Dendritic cell treated with granulocyte-macrophage colony-stimulating factor and Interleukin-4, amounts not matched to agents 40 ng/mL and 50 ng/mL, for 4 days (primary cell): Measurements from ENCODE around the gene ZNRF3.
"Not testable (repeated sequence)": the region's sequence is repeated elsewhere in the genome, so short reads cannot be mapped to it uniquely, and the experiment has no call there.

Source experiments
- H3K27ac Mint-ChIP-seq: one replicate; pipeline ENCODE4 v1.8.0; 2022; ENCODE audit warnings: mild to moderate bottlenecking, mixed read lengths
- H3K27me3 Mint-ChIP-seq: one replicate; pipeline ENCODE4 v1.8.0; 2022; ENCODE audit warnings: mild to moderate bottlenecking, mixed read lengths
- H3K36me3 Mint-ChIP-seq: one replicate; pipeline ENCODE4 v1.8.0; 2022; ENCODE audit warnings: low read depth, mixed read lengths
- H3K4me1 Mint-ChIP-seq: one replicate; pipeline ENCODE4 v1.8.0; 2022; ENCODE audit warnings: low read depth, mixed read lengths
- H3K4me3 Mint-ChIP-seq: one replicate; pipeline ENCODE4 v1.8.0; 2022; ENCODE audit warnings: mild to moderate bottlenecking, moderate library complexity, mixed read lengths
- H3K9me3 Mint-ChIP-seq: one replicate; pipeline ENCODE4 v1.8.0; 2022; ENCODE audit warnings: mixed read lengths
- intact Hi-C: fragments of 100-400 bp; cut with micrococcal nuclease; formaldehyde crosslinking; loops from one replicate; pipeline ENCODE4 v1.15.0; 2022

ZNRF3 gene

DNA sequence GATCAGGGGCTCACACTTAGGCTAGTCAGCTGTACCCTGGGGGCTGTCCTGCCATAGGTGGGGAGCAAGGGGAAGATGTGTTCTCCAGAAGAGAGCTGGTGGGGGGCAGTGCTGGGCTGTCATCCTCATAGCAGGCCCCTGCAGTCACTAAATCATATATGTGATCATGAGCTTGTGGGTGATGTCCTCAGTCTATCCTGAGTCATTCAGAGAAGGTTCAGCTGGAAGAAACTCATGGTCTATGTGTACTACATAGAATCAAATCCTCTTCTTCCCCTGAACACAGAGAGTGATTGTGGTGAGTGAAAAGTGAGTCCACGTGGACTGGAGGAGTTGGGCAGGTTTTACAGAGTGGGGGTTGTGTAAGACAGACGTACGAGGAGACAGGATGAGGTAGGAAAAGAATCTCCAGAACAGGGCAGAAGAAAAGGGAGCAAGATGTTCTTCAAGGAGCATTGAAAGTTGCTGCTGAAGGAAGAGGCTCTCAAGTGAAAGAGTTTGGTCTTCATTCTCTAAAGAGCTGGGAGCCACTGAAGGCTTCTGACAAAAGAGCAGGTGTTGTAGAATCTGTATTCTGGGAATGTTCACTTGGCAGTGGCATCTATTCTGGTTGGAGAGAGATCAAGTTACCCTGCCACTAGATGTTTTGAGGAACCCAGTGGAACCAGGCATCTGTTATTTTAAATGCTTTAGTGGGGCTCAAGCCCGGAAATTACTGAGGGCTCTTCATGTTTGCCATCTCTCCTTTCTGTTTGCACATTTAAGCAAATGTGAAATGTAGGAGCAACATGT is 109.4 kb downstream of the ZNRF3 start:
- no peaks in the 10 kb centered on the region for H3K27me3 Mint-ChIP-seq
- H3K4me3 Mint-ChIP-seq: no peak overlapping the region
- H3K27ac Mint-ChIP-seq: no peak overlapping the region
- intact Hi-C loops: no loop called here
- H3K4me1 Mint-ChIP-seq: no peaks in the 10 kb centered on the region
- no peaks in the 10 kb centered on the region for H3K9me3 Mint-ChIP-seq
- H3K36me3 Mint-ChIP-seq: no peaks in the 10 kb centered on the region

DNA sequence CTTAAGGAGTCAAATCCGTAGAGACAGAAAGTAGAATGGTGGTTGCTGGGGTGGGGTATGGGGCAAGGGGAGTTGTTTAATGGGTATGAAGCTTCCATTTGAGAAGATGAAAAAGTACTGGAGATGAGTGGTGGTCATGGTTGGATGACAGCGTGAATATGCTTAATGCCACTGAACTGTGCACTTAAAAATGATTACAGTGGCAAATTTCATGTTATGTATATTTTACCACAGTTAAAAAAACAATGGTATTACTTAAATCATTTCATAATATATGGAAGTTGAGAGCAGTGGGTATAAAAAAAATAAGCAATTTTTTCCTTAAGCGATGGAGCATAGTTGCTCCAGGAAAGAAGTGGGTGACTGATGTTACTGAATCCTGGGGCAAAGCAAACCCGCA is 111.2 kb downstream of the ZNRF3 start:
- no peaks in the 10 kb centered on the region for H3K4me1 Mint-ChIP-seq
- no peaks in the 10 kb centered on the region for H3K36me3 Mint-ChIP-seq
- H3K27me3 Mint-ChIP-seq: no peaks in the 10 kb centered on the region
- H3K27ac Mint-ChIP-seq: no peak overlapping the region
- intact Hi-C loops: no loop called here
- H3K4me3 Mint-ChIP-seq: no peak overlapping the region
- no peaks in the 10 kb centered on the region for H3K9me3 Mint-ChIP-seq

DNA sequence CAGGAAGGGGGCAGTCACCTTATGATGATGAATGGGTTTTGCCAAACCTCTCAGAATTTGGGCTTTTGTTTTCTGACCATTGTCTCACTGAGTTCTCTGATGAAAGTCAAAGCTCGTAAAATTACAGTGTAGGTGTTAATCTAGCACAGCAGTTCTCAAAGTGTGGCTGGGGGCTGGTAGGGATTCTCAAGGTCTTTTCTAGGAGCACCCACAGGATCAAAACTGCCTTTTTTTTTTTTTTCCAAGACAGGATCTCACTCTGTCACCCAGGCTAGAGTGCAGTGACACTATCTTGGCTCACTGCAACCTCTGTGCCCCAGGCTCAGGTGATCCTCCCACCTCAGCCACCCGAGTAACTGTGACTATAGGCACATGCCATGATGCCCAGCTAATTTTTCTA is 112.2 kb downstream of the ZNRF3 start:
- no peak overlapping the region for H3K27ac Mint-ChIP-seq
- H3K4me3 Mint-ChIP-seq: no peak overlapping the region
- no peaks in the 10 kb centered on the region for H3K27me3 Mint-ChIP-seq
- no peaks in the 10 kb centered on the region for H3K4me1 Mint-ChIP-seq
- no peaks in the 10 kb centered on the region for H3K9me3 Mint-ChIP-seq
- H3K36me3 Mint-ChIP-seq: no peaks in the 10 kb centered on the region
- intact Hi-C loops: no loop called here

DNA sequence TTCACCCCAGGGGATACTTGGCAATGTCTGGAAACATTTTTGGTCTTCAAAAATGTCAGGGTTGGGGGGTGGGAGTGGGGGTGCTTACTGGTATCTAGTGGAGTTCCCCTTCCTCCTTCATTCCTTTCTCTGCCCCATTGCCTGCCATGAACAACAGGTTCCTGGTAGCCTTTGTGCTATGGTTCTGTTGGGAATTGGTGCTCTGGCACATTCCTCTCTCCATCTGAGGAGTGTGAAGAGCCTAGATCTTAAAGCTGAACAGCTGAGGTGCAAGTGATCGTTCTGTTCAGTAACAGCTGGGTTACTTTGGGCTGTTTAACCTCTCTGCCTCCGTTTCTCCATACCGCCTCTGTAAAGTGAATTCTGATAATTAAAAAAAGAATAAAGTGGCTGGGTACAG is 114.0 kb downstream of the ZNRF3 start:
- Mint-ChIP-seq H3K27me3 (no peaks in the 10 kb centered on the region), H3K4me1 (no peaks in the 10 kb centered on the region), H3K27ac (no peak overlapping the region), H3K9me3 (no peaks in the 10 kb centered on the region), H3K4me3 (no peak overlapping the region), H3K36me3 (no peaks in the 10 kb centered on the region)
- intact Hi-C loops: no loop called here

DNA sequence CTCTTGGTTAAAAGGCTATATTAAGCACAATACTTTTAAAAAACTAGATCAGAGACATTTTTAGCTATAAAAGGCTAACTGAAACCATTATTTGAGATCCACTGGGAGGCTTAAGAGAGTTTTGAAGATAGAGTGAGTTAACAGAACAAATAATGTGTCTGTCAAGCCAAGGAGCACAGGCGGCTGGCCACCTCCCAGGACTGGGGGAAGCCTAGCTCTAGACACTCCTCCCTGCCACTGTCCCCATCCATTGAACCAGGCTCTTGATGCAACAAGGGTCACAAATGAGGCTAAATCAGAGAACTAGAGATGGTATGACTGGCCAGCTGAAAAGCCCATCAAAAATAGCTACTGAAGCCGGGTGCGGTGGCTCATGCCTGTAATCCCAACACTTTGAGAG is 115.3 kb downstream of the ZNRF3 start:
- no peak overlapping the region for H3K27ac Mint-ChIP-seq
- H3K9me3 Mint-ChIP-seq: no peaks in the 10 kb centered on the region
- H3K27me3 Mint-ChIP-seq: peaks cover 2% of the 10 kb centered on the region
- H3K4me3 Mint-ChIP-seq: no peak overlapping the region
- intact Hi-C loops: no loop called here
- no peaks in the 10 kb centered on the region for H3K4me1 Mint-ChIP-seq
- no peaks in the 10 kb centered on the region for H3K36me3 Mint-ChIP-seq

DNA sequence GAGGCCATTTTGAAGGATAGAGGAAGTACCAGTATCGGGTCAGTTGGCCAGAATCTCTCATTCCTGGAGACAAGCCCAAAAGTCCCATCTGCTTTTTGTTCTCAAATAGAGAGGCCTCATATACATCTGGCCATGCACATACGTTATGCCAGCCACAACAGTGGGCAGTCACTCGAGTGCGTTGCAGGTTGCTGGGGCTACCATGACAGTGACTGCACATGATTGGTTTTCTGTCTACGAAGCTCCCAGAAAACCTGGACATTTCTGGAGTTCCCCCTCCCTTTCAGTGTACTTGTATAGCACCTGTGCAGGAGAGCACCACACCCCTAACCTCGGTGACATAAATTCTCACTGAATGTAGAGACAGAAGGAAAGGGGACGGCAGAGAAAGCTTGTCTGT is 116.1 kb downstream of the ZNRF3 start:
- Mint-ChIP-seq H3K36me3 (no peaks in the 10 kb centered on the region), H3K9me3 (no peaks in the 10 kb centered on the region), H3K4me1 (no peaks in the 10 kb centered on the region), H3K27ac (no peak overlapping the region), H3K27me3 (peaks cover 10% of the 10 kb centered on the region), H3K4me3 (no peak overlapping the region)
- intact Hi-C loops: no loop called here

DNA sequence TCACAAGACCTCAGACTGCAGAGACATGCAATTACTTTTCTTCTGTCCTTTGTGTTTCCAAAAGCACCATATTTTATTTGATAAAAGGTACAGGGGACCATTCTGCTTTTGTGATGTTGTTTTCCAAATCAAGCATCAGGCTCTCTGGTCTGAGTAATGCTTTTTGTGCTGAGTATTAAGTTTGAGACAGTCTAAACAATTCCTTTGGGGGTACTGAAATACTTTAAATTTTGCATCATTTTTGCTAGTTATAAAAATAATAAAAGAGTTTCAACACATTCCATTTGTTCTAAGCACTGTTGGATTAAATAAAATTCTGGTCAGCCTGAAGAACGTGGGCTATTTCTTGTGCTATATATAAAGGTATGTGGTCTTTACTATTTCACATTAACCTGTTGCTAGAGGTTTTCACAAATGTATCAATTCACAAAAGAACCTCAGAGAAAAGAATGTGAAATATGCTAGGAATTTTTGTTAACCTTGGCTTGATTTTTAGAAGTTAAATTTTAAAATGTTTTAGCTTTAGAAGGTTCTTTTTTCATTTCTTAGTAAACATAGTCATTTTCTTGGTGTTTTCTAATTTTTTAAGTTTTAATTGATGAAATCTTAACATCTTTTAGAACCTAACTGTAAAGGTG is 116.7 kb downstream of the ZNRF3 start:
- intact Hi-C loops: no loop called here
- peaks cover 14% of the 10 kb centered on the region for H3K27me3 Mint-ChIP-seq
- no peaks in the 10 kb centered on the region for H3K9me3 Mint-ChIP-seq
- no peaks in the 10 kb centered on the region for H3K4me1 Mint-ChIP-seq
- H3K4me3 Mint-ChIP-seq: no peak overlapping the region
- no peaks in the 10 kb centered on the region for H3K36me3 Mint-ChIP-seq
- H3K27ac Mint-ChIP-seq: no peak overlapping the region

DNA sequence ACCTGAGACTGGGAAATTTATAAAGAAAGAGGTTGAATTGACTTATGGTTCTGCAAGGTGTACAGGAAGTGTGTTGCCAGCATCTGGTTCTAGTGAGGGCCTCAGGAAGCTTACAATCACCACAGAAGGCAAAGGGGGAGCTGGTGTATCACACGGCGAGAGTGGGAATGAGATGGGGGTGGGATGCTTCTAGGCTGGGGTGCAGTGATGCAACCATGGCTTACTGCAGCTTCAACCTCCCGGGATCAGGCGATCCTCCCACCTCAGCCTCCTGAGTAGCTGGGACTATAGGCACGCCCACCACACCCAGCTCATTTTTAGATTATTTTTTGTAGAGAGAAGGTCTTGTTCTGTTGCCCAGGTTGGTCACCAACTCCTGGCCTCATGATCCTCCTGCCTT is 117.3 kb downstream of the ZNRF3 start:
- no peak overlapping the region for H3K4me3 Mint-ChIP-seq
- intact Hi-C loops: no loop called here
- H3K27ac Mint-ChIP-seq: no peak overlapping the region
- H3K36me3 Mint-ChIP-seq: no peaks in the 10 kb centered on the region
- peaks cover 20% of the 10 kb centered on the region for H3K27me3 Mint-ChIP-seq
- no peaks in the 10 kb centered on the region for H3K4me1 Mint-ChIP-seq
- H3K9me3 Mint-ChIP-seq: no peaks in the 10 kb centered on the region

DNA sequence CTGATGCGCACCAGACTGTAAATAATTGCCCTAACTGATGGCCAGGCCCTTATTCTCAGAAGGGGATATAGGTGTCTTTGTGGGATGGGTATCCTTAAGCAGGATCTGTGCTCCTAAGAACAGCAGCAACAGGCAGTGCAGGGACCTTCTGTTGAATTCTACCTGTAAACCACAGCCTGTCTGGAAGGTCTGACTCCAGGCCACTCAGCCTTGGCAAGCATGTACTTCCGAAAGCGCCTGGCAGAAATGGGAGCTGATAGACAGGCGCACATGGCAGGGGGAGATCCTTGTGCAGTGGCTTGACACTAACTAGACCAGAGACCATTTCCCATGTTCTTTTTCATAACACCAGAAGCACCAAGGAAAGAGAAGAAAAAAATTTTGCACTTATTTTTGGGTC is 119.2 kb downstream of the ZNRF3 start:
- intact Hi-C loops: no loop called here
- H3K4me1 Mint-ChIP-seq: no peaks in the 10 kb centered on the region
- no peaks in the 10 kb centered on the region for H3K9me3 Mint-ChIP-seq
- H3K27ac Mint-ChIP-seq: no peak overlapping the region
- peaks cover 26% of the 10 kb centered on the region for H3K27me3 Mint-ChIP-seq
- H3K4me3 Mint-ChIP-seq: no peak overlapping the region
- H3K36me3 Mint-ChIP-seq: no peaks in the 10 kb centered on the region

DNA sequence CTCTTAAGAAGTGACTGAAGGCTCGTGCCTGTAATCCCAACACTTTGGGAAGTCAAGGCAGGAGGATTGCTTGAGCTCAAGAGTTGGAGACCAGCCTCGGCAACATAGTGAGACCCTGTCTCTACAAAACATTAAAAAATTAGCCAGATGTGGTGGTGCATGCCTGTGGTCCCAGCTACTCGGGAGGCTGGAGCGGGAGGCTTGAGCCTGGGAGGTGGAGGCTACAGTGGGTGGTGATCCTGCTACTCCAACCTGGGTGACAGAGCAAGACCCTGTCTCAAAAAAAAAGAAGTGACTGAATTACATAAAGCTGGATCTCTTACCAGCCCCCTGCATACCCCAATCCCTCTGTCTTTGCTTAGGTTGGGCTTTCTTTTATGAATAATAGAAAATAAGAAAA is 120.2 kb downstream of the ZNRF3 start:
- no peak overlapping the region for H3K4me3 Mint-ChIP-seq
- H3K9me3 Mint-ChIP-seq: no peaks in the 10 kb centered on the region
- peaks cover 26% of the 10 kb centered on the region for H3K27me3 Mint-ChIP-seq
- intact Hi-C loops: no loop called here
- H3K4me1 Mint-ChIP-seq: no peaks in the 10 kb centered on the region
- no peak overlapping the region for H3K27ac Mint-ChIP-seq
- H3K36me3 Mint-ChIP-seq: no peaks in the 10 kb centered on the region

DNA sequence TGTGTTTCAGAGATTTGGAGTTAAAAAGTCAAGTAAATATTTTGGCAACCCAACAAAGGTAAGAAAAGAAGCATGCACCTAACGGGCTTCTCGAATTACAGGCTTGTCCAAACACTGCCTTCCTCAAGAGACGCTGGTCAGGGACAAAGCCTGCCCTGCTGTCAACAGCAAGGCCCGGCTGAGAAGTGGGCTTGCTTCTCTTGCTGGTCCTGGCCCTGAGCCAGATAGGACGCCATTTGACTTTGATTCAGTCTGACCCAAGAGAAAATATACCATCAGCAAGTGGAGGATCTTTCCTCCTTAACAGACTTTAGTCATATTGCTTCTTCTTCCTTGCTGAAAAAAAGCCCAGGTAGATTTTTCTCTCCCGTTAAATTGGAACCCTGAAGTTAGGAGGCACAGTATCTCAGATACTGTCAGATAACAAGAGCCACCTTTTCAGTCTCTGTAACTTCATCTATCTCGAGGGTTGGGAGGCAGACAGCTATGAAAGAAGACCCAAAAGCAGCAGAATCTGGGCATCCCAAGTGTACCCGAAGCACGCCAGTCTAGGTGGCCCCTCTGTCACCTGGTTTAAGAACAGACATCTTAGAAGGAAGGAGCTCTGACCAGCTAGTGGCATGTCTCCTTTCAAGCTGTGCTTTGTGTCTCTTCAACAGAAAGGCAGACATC is 120.7 kb downstream of the ZNRF3 start:
- H3K4me3 Mint-ChIP-seq: no peak overlapping the region
- no peaks in the 10 kb centered on the region for H3K4me1 Mint-ChIP-seq
- H3K36me3 Mint-ChIP-seq: no peaks in the 10 kb centered on the region
- no peak overlapping the region for H3K27ac Mint-ChIP-seq
- intact Hi-C loops: no loop called here
- H3K9me3 Mint-ChIP-seq: no peaks in the 10 kb centered on the region
- H3K27me3 Mint-ChIP-seq: peaks cover 26% of the 10 kb centered on the region

DNA sequence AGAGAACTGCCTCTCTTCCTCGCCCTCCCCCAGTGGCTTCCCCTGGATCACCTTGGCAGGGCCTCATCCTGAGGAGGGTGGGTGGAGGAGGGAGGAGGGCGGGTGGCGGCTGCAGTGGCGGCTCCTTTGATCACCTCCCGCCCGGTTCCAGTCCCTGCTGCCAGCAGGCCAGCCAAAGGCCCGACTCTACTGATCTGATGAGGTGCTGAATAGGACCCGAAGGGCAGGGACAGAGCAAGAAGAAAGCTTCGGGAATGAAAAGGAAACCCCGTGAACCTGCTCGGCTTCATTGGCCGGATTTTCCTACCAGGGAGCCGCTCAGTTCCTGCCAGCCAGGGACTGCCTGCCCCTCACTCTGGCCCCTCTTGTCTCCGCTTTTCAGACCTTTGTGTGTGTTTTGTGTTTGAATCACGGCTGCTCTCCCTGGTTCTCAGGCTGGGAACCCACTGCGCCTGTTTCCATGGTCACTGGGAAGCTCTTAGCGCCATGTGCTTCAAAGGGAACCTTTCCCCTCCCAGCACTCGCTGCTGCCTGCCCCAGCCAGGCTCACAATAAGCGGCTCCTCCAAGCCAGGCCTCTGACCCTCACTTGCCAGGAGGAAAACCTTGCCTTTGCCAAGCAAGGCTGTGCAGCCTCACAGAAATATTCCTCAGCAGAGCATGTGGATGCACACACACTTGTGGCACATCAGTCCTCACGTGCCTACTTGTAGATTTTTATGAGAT is 121.4 kb downstream of the ZNRF3 start:
- Mint-ChIP-seq H3K27ac (no peak overlapping the region), H3K9me3 (no peaks in the 10 kb centered on the region), H3K4me1 (no peaks in the 10 kb centered on the region), H3K27me3 (peaks cover 26% of the 10 kb centered on the region), H3K36me3 (no peaks in the 10 kb centered on the region), H3K4me3 (no peak overlapping the region)
- intact Hi-C loops: no loop called here

DNA sequence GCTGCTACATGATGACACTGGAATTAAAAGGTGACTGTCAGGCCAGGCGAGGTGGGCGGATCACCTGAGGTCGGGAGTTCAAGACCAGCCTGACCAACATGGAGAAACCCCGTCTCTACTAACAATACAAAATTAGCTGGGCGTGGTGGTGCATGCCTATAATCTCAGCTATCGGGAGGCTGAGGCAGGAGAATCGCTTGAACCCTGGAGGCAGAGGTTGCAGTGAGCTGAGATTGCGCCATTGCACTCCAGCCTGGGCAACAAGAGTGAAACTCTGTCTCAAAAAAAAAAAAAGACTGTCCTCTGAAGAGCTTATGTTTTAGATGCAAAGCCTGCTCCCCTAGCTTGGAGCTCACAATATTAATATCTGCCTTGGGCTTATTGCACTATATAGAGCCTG is 122.4 kb downstream of the ZNRF3 start:
- intact Hi-C loops, H3K4me1 Mint-ChIP-seq, H3K27ac Mint-ChIP-seq, H3K9me3 Mint-ChIP-seq, H3K4me3 Mint-ChIP-seq, H3K36me3 Mint-ChIP-seq: not testable (repeated sequence)
- peaks cover 26% of the 10 kb centered on the region for H3K27me3 Mint-ChIP-seq

DNA sequence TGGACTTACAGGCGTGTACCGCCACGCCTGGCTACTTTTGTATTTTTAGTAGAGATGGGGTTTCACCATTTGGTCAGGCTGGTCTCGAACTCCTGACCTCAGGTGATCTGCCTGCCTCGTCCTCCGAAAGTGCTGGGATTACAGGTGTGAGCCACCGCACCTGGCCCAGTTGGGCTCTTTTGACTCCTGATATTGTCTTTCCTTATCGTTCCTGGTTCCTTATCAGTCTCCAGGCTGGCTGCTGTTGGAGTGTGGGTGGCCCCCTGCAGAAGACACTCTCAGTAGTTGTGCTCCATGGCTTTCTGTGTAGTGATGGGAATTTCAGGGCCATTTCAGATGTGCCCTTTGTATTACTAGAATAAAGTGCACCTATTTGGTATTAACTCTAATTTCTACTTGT is 123.0 kb downstream of the ZNRF3 start:
- H3K36me3 Mint-ChIP-seq: no peaks in the 10 kb centered on the region
- no peak overlapping the region for H3K4me3 Mint-ChIP-seq
- no peaks in the 10 kb centered on the region for H3K9me3 Mint-ChIP-seq
- intact Hi-C loops: no loop called here
- no peak overlapping the region for H3K27ac Mint-ChIP-seq
- no peaks in the 10 kb centered on the region for H3K4me1 Mint-ChIP-seq
- H3K27me3 Mint-ChIP-seq: peaks cover 30% of the 10 kb centered on the region
